Liver (tissue), 3 donors: ENCODE data around the gene GPRC5D.

Experiments used
- SP1 ChIP-seq: IDR thresholded peaks from 2 replicates; pipeline ENCODE4 v1.6.1; 2018; ENCODE audit warnings: antibody characterized with exemption, mild to moderate bottlenecking
- TF ChIP-seq, protein P1 (sequence below): fragments of 150-350 bp; IDR thresholded peaks from 2 replicates; pipeline ENCODE4 v1.5.1; 2017; ENCODE audit warnings: improper control_type of control experiment, low read depth, low read length; ENCODE audit not compliant: missing input control
- donor health status: healthy.
- donor health status: healthy.

DNA sequence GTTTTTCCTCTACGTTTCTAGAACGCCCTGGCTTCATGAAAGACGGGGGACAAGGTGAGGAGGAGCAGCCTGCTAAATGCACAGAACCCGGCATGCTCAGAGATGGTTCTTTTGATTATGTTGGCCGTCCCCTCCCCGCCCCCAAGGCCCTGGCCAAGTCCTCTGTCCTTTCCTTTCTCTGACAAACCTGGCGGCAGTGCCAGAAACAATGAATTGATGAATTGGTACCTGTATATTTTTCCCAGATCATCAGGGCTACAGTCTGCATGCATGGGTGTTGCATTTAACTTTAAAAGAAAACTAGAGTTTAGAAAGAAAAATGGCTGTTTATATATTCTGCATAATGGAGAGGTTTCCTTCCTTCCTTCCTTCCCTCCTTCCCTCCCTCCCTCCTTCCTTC is 29.0 kb downstream of the GPRC5D start:
- TF ChIP-seq, protein P1, sequence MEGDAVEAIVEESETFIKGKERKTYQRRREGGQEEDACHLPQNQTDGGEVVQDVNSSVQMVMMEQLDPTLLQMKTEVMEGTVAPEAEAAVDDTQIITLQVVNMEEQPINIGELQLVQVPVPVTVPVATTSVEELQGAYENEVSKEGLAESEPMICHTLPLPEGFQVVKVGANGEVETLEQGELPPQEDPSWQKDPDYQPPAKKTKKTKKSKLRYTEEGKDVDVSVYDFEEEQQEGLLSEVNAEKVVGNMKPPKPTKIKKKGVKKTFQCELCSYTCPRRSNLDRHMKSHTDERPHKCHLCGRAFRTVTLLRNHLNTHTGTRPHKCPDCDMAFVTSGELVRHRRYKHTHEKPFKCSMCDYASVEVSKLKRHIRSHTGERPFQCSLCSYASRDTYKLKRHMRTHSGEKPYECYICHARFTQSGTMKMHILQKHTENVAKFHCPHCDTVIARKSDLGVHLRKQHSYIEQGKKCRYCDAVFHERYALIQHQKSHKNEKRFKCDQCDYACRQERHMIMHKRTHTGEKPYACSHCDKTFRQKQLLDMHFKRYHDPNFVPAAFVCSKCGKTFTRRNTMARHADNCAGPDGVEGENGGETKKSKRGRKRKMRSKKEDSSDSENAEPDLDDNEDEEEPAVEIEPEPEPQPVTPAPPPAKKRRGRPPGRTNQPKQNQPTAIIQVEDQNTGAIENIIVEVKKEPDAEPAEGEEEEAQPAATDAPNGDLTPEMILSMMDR, result no peak
- TF ChIP-seq SP1, result no peak
